GM18858 (cell line): ENCODE results near the gene FAM186B.
A peak's percentile ranks its signal among the peaks of the same experiment; 100 is the strongest.
"Not testable (repeated sequence)": the region's sequence is repeated elsewhere in the genome, so short reads cannot be mapped to it uniquely, and the experiment has no call there.

Source experiments
- ATAC-seq: cut with Tn5 transposase; IDR thresholded peaks from one replicate; pipeline ENCODE4 v1.9.1; 2021; ENCODE audit not compliant: unreplicated experiment

FAM186B gene

GRCh38 chr12:49635036-49635435 lies 29.6 kb upstream of the FAM186B start:
- ATAC-seq = no peak

GRCh38 chr12:49633703-49634345 lies 28.4 kb upstream of the FAM186B start:
- no peak for ATAC-seq

GRCh38 chr12:49632986-49633702 lies 27.7 kb upstream of the FAM186B start:
- ATAC-seq = no peak

GRCh38 chr12:49632401-49632800 lies 27.0 kb upstream of the FAM186B start:
- ATAC-seq = no peak

- ATAC-seq = no peak
Measured at GRCh38 chr12:49631336-49631907, 26.0 kb upstream of the FAM186B start.

- no peak for ATAC-seq
Measured at GRCh38 chr12:49627752-49628360, 22.4 kb upstream of the FAM186B start.

- no peak for ATAC-seq
Measured at GRCh38 chr12:49626836-49627235, 21.4 kb upstream of the FAM186B start.

- ATAC-seq = no peak
Measured at GRCh38 chr12:49626169-49626835, 20.9 kb upstream of the FAM186B start.

GRCh38 chr12:49624921-49625577 lies 19.6 kb upstream of the FAM186B start:
- ATAC-seq = no peak

GRCh38 chr12:49623142-49623904 lies 17.9 kb upstream of the FAM186B start, which contains the start of gene PRPF40B:
TSS of gene PRPF40B (plus strand) at chr12:49623561. CDS start at chr12:49623591, 30 bp downstream.
- ATAC-seq = peak; percentile 55

- ATAC-seq = peak; percentile 10
Measured at GRCh38 chr12:49622501-49623141, 17.2 kb upstream of the FAM186B start.

GRCh38 chr12:49621651-49622500 lies 16.4 kb upstream of the FAM186B start:
- ATAC-seq = no peak

GRCh38 chr12:49619286-49619685 lies 13.8 kb upstream of the FAM186B start:
- ATAC-seq = no peak

- no peak for ATAC-seq
Measured at GRCh38 chr12:49618576-49618975, 13.1 kb upstream of the FAM186B start.

GRCh38 chr12:49616533-49617219 lies 11.2 kb upstream of the FAM186B start:
- no peak for ATAC-seq

- ATAC-seq = no peak
Measured at GRCh38 chr12:49615725-49616124, 10.3 kb upstream of the FAM186B start.

- ATAC-seq = no peak
Measured at GRCh38 chr12:49612210-49612609, 6.8 kb upstream of the FAM186B start.

GRCh38 chr12:49610785-49611184 lies 5.3 kb upstream of the FAM186B start:
- not testable (repeated sequence) for ATAC-seq
